HepG2 (cell line): ENCODE results near the gene RBM5. TPM values are rescaled to one million over a fixed set of nuclear protein-coding genes. Genes with fewer than 3 reads are reported as not detected.
A peak's percentile ranks its signal among the peaks of the same experiment; 100 is the strongest.

ENCODE experiments used
- ARID3A ChIP-seq: IDR thresholded peaks from 2 replicates; pipeline ENCODE4 v1.6.1; 2012; ENCODE audit warnings: low read depth, low read length, improper control_type of control experiment
- HDAC2 ChIP-seq: sonication (generic); formaldehyde crosslinking; IDR thresholded peaks from 2 replicates; pipeline ENCODE4 v1.4.0; 2020; ENCODE audit warnings: missing genetic modification reagents
- ISL2 ChIP-seq: sonication (generic); formaldehyde crosslinking; IDR thresholded peaks from 2 replicates; pipeline ENCODE4 v1.5.0; 2020; ENCODE audit warnings: missing genetic modification reagents
- KLF12 ChIP-seq: sonication (generic); formaldehyde crosslinking; IDR thresholded peaks from 2 replicates; pipeline ENCODE4 v1.4.0; 2020; ENCODE audit warnings: missing genetic modification reagents, borderline replicate concordance
- MLLT10 ChIP-seq: sonication (generic); formaldehyde crosslinking; IDR thresholded peaks from 2 replicates; pipeline ENCODE4 v1.4.0; 2020; ENCODE audit warnings: missing genetic modification reagents
- RAD21 ChIP-seq: fragments of 450-650 bp; formaldehyde crosslinking; IDR thresholded peaks from 2 replicates; pipeline ENCODE4 v1.5.0; 2020; ENCODE audit warnings: mild to moderate bottlenecking
- ZBTB46 ChIP-seq: sonication (generic); formaldehyde crosslinking; IDR thresholded peaks from 2 replicates; pipeline ENCODE4 v1.4.0; 2020; ENCODE audit warnings: mild to moderate bottlenecking, missing genetic modification reagents, borderline replicate concordance
- ZFP36L2 ChIP-seq: sonication (generic); formaldehyde crosslinking; IDR thresholded peaks from 2 replicates; pipeline ENCODE4 v1.4.0; 2020; ENCODE audit warnings: missing genetic modification reagents
- ZFX ChIP-seq: sonication (generic); formaldehyde crosslinking; IDR thresholded peaks from 2 replicates; pipeline ENCODE4 v1.4.0; 2020; ENCODE audit warnings: mild to moderate bottlenecking, low read depth, missing genetic modification reagents, moderate library complexity
- ZHX1 ChIP-seq: sonication (generic); formaldehyde crosslinking; IDR thresholded peaks from 2 replicates; pipeline ENCODE4 v1.8.1; 2022; ENCODE audit warnings: low read depth, mild to moderate bottlenecking, missing genetic modification reagents
- ZNF10 ChIP-seq: sonication (generic); formaldehyde crosslinking; IDR thresholded peaks from 2 replicates; pipeline ENCODE4 v1.4.0; 2020; ENCODE audit warnings: mild to moderate bottlenecking, low read depth, missing genetic modification reagents, borderline replicate concordance
- ZNF280B ChIP-seq: sonication (generic); formaldehyde crosslinking; IDR thresholded peaks from 2 replicates; pipeline ENCODE4 v1.5.0; 2020; ENCODE audit warnings: missing genetic modification reagents, mild to moderate bottlenecking, borderline replicate concordance
- ZNF646 ChIP-seq: sonication (generic); formaldehyde crosslinking; IDR thresholded peaks from 2 replicates; pipeline ENCODE4 v1.9.0; 2021; ENCODE audit warnings: mild to moderate bottlenecking, missing genetic modification reagents
- polyA plus RNA-seq, 8 experiments: library from polyadenylated mRNA; depleted of rRNA in 3 of 8; stranded (reverse) in 7 of 8; unstranded in 1 of 8; fragments of >200 nt; fragmentation: Illumina TruSeq in 4 of 8; extraction: Trizol in 4 of 8; gene quantifications; 2 replicates each; pipeline versions ENCODE4 v1.2.1 to v1.2.3, GENCODE V29; 2011 to 2016; ENCODE audit warnings: low read depth in 4 of 8, missing spikeins in 1 of 8, mixed read lengths in 1 of 8; ENCODE audit not compliant: insufficient read depth in 1 of 8
- total RNA-seq, 5 experiments: library from RNA; depleted of rRNA; stranded (reverse); fragments of >200 nt; fragmentation: Illumina TruSeq; extraction: Trizol; gene quantifications; 2 replicates each; pipeline ENCODE4 v1.2.3, GENCODE V29; 2016; ENCODE audit warnings: low read depth in 1 of 5

The RBM5 gene
- total and polyA plus RNA-seq, 2 of the 13 experiments (the other 11 are each of a cell fraction or from before 2014, with no cell fraction given) = 106 to 204 TPM

- TF ChIP-seq ZNF646 (CRISPR knock-in tag) (no peak), ZFP36L2 (CRISPR knock-in tag) (no peak), ZNF10 (CRISPR knock-in tag) (no peak), MLLT10 (no peak), ZBTB46 (no peak), ISL2 (CRISPR knock-in tag) (0 out of 2 replicates have a peak, but pooled peaks have one; percentile 21), ZHX1 (CRISPR knock-in tag) (no peak), KLF12 (CRISPR knock-in tag) (no peak), ZFX (CRISPR knock-in tag) (no peak), HDAC2 (CRISPR knock-in tag) (no peak), RAD21 (peak; percentile 91), ARID3A (no peak), ZNF280B (no peak)
Observed at GRCh38 chr3:50154476-50154839, 65.7 kb downstream of the RBM5 start (continued).
